ENCODE data around the gene NOSTRIN.
A peak's percentile ranks its signal among the peaks of the same experiment; 100 is the strongest.
"Not testable (repeated sequence)": the region's sequence is repeated elsewhere in the genome, so short reads cannot be mapped to it uniquely, and the experiment has no call there.

NOSTRIN gene

DNA sequence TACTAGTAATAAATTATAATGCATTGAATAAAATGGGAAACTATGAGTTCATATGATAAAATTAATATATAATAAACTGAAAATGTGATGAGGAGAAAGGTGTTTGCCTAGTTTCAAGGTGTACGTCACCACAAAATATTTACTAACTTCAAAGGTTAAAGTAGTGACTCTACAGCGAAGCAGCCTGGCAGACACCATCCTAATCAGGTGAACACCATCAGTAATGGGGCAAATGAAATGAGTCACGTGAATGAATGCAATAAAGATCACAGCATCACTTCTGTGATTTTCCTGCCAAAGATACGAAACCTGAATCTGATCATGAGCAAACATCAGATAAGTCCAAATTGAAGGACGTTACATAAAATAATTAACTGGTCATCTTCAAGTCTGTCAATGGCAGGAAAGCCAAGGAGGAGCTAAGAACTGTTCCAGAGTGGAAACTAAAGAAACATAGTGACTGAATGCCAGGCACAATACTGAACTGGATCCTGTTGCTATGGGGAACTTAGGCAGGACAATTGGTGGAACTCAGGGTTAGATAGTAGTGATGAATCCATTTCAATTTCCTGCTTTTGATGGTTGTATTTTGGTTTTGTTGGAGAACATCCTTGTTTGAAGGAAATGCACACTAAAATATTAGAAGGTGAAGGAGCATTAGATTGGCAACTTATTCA is 12.1 kb upstream of the NOSTRIN start:
- no peak for DNase-seq

GRCh38 chr2:168791140-168791539 is 11.3 kb upstream of the NOSTRIN start:
- DNase-seq: not testable (repeated sequence)

DNA sequence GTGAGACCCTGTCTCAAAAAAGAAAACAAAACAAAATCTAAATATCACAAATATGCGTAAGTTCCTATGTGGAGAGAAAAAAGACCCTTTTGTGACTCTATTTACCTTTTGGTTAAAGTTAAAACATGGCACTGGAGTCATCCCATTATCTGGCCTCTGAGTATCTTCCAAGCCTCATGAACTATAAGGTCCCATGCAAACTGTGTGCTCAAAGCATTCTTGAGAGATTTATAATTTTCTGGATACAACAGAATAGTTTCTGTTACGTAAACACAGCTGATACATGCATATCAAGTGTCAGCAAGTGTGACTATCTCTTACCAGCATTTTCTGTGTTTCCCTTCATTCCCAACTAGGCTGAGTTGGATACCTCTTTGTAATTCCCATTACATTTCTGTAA is 8.8 kb upstream of the NOSTRIN start:
- DNase-seq: no peak

DNA sequence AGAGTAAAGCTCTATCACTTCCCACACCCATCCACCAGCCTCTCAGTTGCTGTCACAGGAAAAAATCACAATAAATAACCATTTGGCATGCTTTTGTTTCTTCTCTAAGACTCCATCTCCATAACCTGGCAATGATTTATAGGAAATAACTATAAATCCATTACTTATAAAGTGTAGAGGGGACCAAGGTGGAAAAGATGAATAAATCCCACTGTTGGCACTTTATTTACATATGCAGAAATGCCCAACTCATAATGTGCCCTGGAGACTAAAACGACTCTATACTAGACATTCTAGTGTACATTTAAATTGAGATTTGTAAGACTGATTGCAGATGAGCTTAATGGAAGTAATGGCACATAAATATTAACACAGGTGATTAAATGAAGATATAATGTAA is 7.5 kb upstream of the NOSTRIN start:
- no peak for DNase-seq

GRCh38 chr2:168796090-168796577 is 6.3 kb upstream of the NOSTRIN start:
- no peak for DNase-seq

DNA sequence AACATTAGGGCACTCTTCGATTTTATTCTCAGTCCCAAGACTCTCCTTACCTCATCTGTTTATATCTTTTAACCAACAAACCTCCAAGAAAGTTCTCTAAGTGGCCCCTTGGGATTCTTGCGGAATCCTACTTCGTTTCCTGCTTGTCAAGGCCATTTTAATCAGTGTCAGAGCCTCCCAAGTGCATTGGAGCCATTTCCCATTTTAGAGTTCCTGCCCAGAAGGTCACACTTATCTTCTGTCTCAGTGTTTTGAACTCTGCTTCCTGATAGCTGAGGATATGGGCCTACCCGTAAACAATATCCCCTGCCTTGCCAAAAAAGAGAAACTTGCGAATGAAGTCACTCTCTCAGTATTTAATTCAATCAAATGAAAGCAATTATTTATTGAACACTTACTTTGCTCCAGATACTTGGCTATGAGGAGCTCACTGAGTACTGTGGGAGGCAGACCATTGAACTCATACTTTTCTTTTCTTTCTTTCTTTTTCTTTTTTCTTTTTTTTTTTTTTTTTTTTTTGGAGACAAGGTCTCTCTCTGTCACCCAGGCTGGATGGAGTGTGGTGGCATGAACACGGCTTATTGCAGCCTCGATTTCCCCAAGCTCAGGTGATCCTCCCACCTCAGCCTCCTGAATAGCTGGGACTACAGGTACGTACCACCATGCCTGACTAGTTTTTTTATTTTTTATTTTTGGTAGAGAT is 5.7 kb upstream of the NOSTRIN start:
- no peak for DNase-seq

GRCh38 chr2:168797286-168797655 is 5.2 kb upstream of the NOSTRIN start:
- DNase-seq: no peak

DNA sequence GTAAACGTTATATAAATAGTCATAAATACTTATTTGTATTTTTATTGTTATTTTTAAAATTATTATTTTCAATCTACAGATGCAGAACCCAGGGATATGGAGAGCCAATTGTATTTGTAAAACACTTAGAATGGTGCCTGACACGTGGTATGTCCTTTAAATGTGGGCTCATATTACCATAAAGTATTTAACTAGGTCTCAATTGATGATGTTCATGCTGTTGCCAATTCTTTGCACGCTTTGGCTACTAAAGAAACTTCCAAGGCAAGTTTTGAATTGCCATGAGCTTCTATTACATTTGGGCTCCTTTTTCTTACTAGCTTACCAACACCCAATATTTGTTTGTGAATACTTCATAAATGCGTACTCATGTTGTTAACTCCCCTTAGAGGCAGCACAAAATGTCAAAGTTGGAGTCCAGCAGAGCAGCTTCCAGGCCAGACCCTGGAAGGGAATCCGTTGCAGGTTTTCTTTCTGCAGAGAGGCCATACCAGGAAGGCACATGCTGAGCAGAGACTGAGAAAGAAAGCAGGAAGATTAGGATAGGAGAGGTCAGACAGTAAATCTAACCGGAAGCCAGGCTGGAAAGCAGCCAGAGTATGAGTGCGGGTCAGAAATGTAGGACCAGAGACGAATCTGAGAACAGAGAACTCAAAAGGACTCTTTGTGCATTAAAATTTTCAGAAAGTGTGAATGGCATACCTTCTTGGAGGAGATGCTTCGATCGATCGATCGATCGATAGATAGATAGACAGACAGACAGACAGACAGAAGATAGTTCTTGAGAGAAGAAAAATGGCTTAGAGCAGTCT is 4.2 kb upstream of the NOSTRIN start:
- DNase-seq: peak; percentile 17

DNA sequence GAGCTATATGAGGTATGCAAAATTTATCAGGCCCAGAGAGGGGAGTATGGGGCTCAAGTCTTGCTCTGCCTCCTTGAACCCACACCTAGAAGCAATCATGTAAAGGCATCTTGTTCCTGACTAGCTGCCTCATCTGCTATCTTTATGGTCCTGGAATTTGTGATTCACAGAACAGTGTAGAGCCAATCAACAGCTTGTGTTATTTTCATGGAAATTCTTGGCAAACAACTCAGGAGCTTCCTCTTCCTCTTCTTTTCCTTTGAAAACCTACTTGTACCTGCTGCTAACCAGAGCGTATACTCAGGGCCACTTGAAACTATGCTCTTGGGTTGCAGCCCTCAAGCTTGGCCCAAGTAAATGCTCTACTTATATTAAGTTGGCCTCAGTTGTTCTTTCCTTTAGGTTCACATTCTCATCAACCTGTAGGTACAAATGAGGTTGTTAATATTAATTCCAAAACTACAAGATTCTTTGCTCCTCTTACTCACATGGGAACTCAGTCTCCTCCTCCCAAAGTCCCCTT is 3.5 kb upstream of the NOSTRIN start:
- DNase-seq: no peak

DNA sequence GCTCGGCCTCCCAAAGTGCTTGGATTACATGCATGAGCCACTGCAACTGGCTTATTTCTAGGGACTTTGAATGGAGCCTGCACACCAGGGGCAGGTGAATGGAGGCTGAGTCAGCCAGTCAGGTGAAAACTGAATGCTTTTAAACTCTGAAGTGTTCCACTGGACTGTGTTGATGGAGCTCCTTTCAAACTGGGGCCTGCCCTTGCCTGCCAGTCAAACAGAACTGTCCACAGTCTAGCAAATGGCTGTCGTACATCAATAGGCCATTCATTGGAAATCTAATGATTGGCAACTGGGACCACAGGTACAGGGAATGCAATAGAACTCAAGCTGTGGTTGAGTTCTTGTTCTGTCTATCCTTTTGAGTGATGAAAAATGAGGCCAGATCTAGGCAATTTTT is 966 bp upstream of the NOSTRIN start:
- no peak for DNase-seq

DNA sequence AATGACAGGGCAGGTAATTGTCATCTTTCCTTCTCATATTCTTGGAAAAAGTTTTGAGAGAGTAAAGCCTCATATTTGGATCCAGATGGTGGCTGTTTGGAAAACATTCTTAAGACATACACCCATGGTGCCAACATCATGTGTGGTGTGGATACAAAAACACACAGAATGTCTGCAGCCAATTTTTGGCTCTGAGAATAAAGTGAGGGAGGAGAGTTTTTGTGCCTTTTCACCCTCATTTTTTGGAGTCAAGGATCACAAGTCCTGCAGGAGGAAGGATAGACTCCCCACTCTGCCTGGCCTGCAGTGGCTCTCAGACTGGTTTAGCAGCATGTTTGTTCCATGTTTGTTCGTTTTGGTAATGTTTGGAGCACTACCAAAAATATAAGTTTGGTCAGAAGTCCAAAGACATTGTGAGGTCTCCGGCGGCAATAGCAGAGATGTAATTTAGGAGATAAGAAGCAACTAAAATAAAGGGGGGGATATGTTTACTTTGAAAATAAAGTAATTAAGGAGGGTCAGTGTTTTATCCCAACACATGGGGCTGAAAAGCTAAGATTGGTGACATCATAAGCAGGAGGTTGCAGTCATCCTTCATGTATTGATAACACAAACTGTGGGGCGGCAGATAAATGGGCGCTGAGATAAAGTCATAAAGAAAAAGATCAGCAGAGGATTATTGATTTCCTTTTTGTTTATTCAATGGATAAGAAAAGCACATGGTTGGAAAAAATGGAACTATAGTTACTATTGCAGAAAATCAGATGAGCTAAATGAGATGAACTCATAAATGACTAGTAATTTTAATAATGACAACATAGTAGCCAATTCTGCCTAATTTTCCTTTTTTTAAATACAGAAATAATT is 655 bp downstream of the NOSTRIN start:
- DNase-seq: no peak

- DNase-seq: no peak
Measured at GRCh38 chr2:168804214-168804613, 1.8 kb downstream of the NOSTRIN start.

DNA sequence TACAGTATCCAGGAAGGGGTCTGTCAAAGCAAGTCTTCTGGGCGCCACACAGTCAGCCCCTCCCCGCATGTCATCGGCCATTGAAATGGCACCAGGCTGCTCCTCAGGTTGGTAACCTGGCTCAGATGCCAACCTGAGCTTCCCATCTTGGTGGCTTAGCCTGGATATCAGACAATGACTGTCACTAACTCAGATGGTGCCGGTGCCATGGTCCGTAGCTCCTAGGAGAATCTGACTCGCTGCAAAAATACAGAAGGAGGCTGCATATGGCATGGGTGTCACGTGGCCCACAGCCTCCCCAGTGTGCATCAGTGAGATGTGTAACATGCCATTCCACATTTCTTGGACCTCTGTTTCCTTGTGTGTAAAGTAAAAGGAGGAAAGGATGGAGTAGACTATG is 3.2 kb downstream of the NOSTRIN start:
- DNase-seq: no peak

GRCh38 chr2:168809537-168809936 is 7.1 kb downstream of the NOSTRIN start:
- no peak for DNase-seq

- DNase-seq: no peak
Measured at GRCh38 chr2:168810235-168810634, 7.8 kb downstream of the NOSTRIN start.

DNA sequence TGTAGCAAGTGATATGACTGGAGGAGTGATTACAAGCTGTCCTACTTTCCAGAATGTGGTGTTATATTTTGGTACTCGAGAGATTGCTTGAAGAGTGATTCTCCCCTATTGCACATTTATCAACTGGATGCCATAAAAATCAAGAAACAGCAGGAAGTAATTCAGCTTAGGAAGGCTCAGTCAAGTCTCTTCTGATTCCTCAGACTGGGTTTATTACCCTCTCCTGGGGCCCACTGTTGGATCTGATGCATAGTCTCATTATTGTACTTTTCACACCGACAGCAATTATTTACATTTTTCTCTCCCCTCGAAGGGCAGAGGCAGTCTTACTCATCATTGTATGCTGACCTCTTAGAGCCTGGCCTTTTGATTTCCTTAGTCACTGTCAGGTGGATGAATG is 9.3 kb downstream of the NOSTRIN start:
- no peak for DNase-seq

- DNase-seq: no peak
Measured at GRCh38 chr2:168814046-168814445, 11.6 kb downstream of the NOSTRIN start.

DNA sequence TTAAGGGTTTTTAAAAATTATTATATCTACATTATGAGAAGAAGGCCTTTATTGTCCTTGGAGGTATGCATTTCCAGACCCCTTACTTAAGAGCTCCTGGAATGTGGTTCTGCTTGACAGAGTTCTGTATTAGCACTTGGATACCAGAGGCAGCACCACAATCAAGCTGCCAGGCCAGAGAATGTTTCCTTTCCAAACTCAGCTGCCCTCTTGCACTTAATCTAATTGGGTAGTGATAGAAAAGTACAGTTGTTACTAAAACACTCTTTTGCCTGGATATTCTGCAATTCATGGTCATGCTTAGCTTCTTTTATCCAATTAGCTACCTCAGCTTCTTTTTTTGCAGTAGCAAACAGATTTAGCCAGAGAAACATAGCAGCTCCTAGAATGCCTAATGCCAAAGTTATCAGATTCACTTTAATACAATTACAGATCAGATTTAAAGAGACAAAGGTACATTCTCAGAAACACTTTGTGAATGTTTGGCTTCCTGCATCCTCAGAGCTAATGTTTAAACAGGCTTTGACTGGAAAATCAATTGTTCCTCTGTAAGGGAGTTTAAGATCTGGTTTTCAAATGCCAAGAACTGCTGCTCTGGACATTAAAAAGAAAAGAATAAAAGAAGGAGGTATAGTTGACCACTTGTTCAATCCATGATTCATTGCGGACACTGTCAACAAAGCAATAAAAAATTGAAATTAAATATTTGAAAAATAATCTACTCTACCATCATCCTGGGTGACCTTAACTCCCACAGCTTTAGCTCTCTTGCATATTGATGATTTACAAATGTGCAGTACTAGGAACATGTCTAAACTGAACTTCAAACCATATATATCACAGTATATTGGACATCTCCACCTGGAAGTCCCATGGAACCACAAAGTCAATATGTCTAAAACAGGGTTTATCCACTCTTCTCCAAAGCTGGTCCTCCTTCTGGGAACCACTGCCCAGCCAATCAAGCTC is 12.8 kb downstream of the NOSTRIN start:
- no peak for DNase-seq

DNA sequence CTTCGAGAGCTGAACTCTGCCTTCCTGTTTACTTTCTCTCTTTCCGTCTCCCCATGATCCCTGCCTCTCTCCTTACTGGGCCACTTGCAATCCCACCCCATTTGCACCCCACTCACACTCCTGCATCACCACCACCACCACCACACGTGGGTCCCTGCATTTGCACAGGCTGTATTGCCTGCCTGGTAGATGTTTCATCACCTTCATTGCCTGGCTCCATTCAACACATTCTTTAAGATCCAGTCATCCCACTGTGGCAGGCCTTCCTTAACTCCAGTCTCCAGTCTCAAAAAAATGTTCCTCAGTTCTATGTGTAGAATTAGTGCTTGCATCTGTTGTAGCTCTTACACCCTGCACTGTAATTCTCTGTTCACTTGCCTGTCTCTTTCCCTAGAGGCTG is 13.9 kb downstream of the NOSTRIN start:
- no peak for DNase-seq

DNA sequence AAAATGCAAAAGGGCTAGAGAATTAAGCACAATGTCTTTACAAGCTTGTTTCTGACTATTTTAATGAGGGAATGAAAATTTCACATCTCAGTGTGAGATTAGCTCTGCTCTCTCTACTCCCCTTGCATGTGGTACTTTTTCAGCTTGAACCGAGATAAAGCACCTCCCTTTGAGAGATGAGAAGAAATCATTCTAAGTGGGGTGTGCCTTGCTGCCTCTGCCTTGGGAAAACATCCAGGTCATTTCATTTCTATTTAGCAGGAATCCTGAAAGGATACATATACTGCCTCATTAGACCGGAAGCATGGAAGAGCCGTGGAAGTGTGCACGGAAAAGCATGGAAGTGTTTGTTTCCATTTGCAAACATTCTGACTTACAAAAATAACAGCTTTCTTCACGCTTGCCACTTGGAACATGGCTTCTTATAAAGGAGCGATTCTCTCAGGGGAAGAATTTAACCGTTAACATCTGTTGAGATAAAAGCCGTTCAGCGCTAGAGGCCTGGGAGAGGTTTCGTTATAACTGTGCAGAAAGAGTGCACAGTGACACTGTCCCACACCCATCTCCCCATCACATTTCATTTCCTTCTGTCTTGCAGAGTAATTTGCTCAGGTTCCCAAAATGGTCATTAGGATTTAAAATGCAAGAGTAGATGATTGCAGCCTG is 16.7 kb downstream of the NOSTRIN start:
- no peak for DNase-seq

All from NCI-H510A (cell line).